Measurements from ENCODE around the gene HAUS3. TPM values are rescaled to one million over a fixed set of nuclear protein-coding genes. Genes with fewer than 3 reads are reported as not detected.

Gene HAUS3
- 19.9 and 60.5 TPM in 2 replicates for total RNA-seq (2014; rRNA removed; shearing (Covaris generic))

DNA sequence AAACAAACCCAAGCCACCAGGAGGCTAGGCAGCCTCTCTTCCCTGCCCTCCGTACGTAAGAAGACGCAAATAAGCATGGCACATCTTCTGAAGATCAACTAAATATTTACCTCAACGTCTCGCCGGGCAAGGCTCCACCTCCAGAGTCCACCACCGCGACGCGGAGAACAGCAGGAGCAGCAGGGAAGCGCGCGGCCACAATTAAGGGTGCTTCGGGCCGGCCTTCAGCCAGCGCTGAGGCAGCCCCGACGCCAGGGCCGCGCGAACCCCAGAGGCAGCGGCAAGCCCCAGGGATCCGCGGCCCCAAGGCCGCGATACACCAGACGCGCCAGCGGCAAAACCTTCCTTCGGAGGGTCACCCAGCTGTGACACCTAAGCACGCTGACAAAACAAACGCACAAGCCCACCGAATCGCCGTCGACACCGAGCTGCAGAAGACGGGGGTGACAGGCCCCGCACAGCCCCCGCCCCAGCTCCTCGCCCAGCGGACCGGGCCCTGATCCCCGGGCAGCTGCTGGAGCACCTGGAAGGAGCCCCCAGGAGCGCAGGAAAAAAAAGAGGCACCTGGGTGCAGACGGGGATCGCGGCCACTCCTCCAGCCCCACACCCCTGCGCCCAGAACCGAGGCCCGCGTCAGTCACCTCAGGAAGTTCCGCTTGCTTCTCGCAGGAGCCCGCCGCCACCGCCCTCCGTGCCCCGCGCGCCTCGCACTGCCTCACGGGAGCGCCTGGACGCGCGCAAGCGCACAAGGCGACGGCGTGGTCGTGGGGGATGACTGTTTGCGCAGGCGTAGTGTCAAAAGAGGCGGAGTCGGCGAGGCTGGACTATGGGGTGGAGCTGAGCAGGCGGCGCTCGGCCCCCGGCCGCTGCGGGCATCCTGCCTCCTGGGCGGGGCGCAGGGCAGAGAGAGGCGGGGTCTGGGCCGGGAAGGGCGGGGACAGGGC lies at the start of gene HAUS3, which contains the start of gene POLN:
HAUS3 (minus strand) TSS at position 712 of the 944 bp plus-strand sequence. CDS start 1,175 bp downstream, outside the sequence.
POLN (minus strand) TSS at position 712 of the 944 bp plus-strand sequence. CDS start 12,890 bp downstream, outside the sequence.
- DNase-seq (ENCODE audit: low spot score): peak; percentile 93

GRCh38 chr4:2290974-2291704 lies 49.2 kb upstream of the HAUS3 start:
- DNase-seq (ENCODE audit: low spot score): no peak

DNA sequence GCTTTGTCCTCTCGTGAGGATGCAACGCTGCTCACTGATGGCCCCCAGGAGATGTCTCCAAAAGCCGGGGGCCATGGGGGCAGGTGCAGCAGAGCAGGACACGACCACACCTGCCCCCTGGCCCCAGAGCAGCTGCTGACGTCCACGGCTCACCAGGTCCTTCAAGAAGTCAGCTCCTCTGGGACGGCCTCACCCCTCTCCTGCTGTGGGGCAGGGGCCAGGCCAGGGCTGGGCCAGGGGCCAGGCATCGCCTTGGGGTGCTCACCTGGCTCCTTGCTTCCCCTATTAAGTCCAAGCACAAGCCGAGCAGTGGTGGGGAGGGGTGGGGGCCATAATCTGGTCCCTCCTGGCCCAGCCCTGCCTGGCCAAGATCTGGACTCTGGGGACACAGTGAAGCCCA lies 48.6 kb upstream of the HAUS3 start:
- DNase-seq (ENCODE audit: low spot score): no peak

DNA sequence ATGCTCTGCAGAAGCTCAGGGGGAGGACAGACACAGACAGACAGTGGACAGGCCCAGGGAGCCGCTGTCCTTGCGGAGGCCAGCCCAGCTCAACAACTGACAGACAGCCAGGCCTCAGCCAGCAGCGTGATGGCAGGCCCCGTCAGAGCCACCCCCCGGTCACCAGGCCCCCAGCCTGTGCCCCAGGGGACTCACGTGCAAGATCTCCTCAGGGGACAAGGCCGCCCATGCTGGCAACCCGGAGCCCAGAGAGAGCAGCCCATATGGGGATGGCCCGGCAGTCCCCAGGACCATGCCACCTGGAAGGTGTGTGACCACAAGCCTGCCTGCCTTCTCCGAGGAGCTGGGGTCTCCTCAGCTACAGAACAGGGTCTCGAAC lies 48.0 kb upstream of the HAUS3 start:
- DNase-seq (ENCODE audit: low spot score): no peak

GRCh38 chr4:2289311-2289954 lies 47.5 kb upstream of the HAUS3 start:
- DNase-seq (ENCODE audit: low spot score): no peak

DNA sequence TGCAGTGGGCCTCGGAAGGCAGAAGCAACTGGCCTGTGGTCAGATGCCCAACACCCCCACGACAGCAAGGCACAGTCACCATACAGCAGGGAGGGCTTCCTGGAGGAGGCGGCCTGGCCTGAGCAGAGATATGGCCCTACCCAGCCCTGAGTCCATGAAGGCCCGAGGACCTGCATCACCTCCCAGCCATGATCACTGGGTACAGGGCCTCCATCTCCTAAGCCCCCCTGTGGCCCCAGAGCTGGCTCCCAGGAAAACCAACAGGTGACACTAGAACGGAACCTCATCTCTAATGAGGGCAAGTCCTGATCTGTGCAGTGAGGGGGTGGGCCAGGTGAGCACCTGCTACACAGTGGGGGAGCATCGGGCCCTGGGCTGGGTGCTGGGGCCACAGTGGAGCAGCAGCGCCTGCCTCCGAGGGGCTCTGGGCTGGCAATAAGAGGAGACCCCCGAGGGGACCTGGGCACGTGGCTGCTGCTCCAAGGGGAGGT lies 46.2 kb upstream of the HAUS3 start:
- DNase-seq (ENCODE audit: low spot score): no peak

DNA sequence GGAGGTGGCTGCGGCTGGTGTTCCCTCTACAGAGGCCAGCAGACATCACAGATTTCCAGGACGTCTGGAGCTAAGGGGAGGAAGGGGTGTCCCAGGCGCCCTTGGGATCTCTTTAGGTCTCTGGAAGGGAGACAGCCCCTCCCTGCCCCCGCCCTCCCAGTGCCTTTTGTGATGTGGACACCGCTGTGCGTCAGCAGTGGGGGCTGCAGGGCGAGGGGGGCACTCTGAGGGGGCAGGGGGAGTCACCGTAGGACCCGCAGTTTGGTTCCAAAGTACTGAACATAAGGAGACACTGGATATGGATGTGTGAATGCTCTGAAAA lies 45.6 kb upstream of the HAUS3 start:
- DNase-seq (ENCODE audit: low spot score): no peak

DNA sequence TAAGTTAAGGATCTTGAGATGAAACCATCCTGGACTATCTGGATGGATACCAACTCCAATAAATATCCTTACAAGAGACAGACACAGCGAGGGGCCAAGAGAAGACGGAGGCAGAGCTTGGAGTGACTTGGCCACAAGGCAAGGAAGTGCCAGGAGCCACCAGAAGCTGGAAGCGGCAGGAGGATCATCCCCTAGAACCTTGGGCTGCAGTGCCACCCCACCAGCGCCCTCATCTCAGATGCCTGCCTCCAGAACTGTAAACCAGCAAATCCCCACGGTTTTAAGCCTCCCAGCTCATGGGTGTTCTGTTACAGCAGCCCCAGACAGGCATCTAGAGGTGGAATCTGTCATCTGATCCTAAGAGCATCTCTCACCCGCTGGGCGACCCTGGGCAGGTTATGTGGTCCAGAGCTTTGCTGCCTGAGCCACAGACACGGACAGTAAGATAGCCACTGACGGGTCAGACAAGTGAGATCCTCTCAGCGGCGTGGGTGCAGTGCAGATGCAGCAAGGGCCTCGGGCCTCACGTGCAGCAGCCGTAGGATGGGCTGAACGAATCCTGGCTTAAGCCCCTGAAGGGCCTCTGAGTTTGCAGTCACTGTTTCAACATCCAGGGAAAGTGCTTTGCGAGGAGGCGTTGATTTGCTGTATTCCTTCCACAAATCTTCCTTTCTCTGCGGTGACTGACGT lies 45.1 kb upstream of the HAUS3 start:
- DNase-seq (ENCODE audit: low spot score): no peak

DNA sequence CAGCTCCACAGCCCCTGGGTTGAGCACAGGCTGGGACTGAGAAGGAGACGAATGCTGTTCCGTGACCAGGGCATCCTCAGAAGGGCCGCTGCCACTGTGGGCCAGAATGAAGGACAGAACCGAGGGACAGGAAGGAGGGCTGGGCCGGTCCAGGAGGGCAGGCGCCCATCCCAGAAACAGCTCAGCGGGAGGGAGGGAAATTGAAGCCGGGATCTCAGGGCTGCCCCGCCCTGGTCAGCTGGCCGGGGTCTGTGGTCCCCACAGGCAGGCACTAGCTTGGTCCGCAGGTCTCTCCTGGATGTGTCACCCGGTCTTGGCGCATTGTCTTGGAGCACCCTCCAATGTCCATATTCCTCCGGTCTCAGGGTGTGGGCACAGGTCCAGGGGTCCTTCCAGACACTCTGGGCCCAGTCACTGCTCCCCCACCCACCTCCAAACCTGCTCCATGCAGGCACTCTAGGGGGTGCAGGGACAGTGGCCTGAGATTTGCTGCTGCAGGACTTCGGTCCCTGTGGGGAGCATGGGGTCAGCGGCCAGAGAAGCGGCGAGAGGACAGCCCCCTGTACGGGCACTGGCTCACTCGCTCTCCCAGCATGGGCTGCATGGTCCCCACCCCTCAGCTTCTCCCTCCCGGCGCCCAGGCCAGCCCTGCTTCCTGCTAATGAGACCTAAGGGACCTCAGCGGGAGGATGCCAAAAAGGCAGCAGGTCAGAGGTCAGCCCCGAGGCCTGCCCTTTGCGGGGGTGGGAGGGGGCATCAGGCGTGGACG lies 43.9 kb upstream of the HAUS3 start:
- no peak for DNase-seq (ENCODE audit: low spot score)

DNA sequence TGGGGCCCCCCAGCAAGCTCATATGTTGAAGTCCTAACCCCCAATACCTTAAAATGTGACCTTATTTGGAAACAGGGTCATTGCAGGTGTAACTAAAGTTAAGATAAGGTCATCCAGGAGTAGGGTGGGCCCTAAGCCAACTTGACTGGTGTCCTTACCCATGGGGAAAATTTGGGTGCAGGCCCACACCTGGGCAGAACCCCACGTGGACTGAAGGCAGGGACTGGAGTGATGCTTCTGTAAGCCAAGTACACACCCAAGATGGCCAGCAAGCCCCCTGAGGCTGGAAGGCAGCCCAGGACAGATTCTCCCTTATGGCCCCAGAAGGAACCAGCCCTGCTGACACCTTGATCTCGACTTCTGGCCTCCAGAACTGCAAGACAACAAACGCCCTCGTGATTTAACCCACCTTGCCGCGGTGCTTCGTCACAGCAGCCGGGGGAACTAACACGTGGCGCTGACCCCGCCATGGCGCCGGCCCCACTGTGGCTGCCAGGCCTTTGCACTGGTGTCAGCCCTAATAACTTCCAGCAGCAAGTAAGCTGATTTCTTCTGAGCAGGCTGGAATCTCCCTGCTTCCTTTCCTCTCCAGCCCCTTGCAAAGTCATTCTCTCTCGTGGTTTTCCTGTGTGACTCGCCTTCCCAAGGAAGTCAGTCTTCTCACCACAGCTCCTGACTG lies 43.2 kb upstream of the HAUS3 start:
- peak; percentile 64 for DNase-seq (ENCODE audit: low spot score)

DNA sequence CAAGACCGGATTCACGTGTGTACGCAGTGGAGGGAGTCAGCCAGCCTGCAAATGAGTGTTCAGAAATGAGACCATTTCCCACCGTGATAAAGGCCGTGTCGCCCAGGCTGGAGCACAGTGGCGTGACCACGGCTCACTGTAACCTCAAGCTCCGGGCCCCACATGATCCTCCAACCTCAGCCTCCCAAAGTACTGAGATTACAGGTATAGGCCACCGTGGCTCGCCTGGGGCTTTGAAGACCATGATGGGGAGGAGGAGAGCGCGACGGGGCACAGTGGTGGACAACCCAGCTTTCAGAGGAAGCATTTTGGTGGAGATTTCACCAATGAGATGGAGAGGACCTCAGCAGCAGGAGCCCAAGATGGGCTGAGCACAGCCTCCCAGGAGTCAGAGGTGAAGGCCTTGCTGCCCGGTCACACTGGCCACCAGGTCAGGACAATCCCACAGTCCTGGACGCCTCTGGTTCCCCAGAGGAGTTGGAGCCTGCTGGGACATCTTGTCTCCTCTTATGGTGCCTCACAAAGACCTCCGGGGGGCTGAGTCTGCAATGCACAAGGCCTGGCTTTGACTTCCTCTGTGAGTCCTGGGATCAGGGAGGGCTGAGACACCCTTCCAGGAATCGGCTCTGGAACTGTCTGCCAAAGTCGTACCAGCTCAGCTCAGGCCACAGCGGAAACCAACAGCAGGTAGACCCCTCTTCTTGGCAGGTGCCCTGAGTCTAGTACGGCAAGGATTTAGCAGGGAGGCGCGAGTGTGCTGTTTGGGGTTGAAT lies 42.4 kb upstream of the HAUS3 start:
- DNase-seq (ENCODE audit: low spot score): no peak

- DNase-seq (ENCODE audit: low spot score): no peak
These were observed 41.3 kb upstream of the HAUS3 start for GRCh38 chr4:2283199-2283711.

- no peak for DNase-seq (ENCODE audit: low spot score)
These were observed 39.8 kb upstream of the HAUS3 start for GRCh38 chr4:2281575-2282343.

DNA sequence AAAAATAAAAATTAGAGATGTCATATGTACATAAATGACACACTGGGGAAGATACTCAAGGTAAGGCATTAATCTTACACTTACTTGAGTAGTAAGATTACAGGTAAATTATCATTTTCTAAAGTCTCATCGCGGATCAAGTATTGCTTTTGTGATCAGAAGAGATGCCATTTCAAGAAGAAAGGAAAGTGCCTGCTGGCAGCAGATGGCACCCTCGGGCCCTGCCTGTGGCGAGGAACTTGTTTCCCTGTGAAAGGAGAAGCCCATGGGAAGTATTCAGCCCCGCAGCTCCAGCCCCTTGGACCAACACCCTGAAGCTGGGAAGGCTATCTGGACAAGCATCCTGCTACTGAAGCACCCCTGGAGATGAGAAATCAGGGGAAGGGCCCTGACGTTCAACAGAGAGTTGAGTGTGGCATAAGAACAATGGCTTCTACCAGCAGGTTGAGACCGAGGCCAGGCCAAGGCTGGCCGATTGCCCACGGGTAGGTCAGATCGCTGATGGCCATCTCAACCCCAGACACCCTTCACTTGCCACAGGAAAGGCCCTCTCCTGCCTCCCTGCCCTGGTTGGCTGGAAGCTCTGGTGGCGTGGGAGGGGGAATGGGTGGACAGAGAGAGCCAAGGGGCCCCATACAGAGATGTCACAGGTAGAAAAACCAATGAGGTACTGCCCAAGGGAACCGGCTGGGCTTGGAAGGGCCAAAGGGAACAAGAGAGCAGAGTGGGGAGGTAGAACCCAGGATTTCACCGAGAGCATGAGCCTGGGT lies 38.8 kb upstream of the HAUS3 start:
- DNase-seq (ENCODE audit: low spot score): no peak

DNA sequence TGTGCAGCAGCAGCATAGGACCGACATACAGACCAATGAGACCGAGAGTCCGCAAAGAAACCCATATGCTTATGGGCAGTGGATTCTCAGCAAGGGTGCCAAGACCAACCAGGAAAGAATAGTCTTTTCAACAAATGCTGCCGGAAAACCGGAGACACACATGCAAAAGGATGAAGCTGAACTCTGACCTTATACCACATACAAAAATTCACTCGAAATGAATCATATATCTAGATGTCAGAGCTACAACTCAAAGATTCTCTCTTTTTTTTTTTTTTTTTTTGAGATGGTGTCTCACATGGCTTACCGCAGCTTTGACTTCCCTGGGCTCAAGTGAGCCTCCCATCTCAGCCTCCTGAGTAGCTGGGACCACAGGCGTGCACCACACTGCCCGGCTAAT lies 36.0 kb upstream of the HAUS3 start:
- no peak for DNase-seq (ENCODE audit: low spot score)

DNA sequence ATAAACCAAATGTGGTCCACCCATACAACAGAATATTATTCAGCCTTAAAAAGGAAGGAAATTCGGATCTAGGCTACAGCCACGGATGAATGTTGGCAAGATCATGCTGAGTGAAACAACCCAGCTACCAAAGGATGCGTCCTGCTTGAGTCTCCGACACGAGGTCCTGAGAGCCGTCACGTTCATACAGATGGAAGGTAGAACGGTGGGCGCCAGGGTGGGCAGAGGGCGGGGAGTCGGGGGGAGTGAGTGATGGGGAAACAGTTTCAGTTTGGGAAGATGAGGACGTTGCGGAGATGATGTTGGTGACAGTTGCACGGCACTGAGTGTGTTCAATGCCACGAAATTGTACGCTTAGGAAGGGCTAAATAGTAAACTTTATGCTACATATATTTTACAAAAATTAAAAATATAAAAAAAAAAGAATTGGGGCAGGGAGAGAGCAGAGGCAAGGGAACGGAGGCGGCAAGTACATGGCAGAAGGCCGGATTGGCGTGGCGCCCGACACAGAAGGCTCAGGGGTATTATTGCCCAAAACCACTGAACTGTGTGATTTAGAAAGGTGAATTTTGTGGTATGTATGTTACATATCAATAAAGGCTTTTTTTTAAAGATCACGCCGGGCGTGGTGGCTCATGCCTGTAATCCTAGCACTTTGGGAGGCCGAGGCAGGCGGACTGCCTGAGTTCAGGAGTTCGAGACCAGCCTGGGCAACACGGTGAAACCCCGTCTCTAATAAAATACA lies 34.8 kb upstream of the HAUS3 start:
- DNase-seq (ENCODE audit: low spot score): no peak

Measured in A172 (cell line).